ENCODE results near the gene YARS1.

The YARS1 gene

DNA sequence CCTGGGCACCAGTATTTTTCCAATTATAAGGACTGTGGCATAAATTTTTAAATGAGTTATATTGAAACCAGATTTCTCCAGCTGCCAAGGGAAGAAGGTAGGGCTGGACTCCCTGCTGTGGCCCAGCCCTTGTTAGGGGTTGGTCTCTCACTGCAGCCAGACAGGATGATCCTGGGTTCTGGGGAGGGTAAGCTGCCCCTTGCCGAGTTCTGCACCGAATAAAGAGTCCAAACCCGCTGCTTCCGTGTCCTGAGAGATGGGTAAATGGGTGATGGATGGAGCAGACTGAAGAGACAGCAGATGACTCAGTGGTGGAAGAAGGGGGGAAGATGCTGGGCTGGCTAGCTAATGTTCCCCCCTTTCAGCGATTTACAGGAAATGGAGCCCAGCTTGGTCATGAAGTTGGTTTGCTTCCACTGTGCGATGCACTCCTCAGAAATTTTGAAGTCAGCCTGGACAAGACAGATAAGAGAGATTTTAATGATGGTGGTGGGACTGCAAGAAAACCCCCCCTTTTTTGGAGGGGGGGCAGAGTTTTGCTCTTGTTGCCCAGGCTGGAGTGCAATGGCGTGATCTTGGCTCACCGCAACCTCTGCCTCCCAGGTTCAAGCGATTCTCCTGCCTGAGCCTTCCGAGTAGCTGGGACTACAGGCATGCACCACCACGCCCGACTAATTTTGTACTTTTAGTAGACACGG, 41.4 kb downstream of the YARS1 start:
- no peak for DNase-seq

DNA sequence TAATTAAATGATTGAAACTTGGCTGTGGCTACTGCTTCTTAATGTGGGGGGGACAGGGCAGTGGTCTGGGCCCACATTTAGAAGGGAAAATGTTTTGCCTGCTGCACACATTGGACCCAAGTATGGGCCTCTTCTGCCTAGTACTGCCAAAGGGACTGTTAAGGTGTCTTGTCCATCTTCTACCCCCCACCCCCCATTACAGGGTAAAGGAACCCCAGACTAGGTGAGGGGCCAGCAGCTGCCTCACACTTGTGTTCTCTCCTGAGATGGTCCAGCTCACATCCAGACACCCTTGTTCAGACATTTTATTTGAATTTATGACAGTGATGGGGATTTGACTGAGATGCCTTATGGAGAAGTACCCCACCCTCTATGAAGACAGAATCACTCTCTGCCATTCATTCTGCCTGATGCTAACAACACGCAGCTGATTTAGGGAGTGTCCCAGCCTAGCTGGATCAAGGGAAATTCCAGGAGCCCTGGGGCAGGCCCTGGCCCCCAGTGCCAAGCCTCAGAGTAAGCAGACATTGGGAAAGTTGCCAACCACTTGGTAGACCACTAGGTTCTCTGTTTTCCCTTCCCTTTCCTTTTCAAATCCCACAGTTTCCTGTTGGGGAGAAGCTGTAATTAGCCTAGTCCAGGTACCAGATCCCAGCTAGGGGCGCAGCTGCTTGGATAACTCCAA, 42.1 kb downstream of the YARS1 start:
- DNase-seq = peak; percentile 71

DNA sequence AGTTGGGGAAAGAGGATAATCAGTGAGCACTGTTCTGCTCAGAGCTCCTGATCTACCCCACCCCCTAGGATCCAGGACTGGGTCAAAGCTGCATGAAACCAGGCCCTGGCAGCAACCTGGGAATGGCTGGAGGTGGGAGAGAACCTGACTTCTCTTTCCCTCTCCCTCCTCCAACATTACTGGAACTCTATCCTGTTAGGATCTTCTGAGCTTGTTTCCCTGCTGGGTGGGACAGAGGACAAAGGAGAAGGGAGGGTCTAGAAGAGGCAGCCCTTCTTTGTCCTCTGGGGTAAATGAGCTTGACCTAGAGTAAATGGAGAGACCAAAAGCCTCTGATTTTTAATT, 42.7 kb downstream of the YARS1 start:
- no peak for DNase-seq

DNA sequence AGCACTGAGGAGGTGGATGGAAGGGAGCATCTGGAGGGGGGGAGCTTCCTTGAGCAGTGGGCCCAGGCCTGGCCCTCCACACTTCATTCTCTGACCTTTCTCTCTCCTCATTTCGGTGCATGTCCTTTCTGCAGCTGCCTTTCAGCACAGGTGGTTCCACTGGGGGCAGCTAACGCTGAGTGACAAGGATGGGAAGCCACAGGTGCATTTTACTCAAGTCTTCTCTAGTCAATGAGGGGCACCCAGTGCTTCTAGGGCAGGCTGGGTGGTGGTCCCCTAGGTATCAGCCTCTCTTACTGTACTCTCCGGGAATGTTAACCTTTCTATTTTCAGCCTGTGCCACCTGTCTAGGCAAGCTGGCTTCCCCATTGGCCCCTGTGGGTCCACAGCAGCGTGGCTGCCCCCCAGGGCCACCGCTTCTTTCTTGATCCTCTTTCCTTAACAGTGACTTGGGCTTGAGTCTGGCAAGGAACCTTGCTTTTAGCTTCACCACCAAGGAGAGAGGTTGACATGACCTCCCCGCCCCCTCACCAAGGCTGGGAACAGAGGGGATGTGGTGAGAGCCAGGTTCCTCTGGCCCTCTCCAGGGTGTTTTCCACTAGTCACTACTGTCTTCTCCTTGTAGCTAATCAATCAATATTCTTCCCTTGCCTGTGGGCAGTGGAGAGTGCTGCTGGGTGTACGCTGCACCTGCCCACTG, 43.2 kb downstream of the YARS1 start:
- no peak for DNase-seq

DNA sequence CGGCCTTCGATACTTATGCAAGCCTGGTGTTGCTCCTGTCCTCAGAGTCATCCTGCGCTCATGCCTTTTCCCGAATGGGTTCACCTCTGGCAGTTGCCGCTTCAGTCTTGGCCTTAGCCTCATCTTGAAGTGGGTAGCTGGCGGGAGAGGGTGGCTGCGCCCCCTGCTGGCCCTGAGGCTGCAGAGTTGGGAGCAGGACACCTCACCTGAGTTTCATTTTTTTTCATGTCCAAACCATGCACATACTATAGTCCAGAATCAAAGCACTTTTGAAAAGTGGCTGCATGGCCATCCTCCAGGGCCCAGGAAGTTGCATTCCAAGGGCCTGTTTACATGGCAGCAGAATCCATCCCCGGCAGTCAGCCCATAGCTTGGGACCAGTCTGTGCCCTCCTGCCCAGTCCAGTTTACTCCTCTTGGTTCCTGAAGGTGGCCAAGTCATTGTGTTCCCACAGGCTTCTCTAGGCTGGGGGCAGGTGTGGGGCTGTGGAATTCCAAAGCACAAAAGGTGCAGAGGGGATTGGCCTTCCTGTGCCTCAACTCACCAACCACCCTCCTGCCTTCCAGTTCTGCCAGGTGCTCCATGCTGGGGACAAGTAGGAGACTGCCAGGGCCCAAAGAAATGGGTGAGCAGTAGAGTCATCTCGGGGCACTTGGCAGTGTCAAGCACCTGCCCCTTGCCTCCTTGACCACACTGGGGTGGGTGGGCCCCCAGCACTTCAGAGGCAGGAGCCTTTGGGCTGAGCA, 44.0 kb downstream of the YARS1 start:
- DNase-seq = peak; percentile 85

DNA sequence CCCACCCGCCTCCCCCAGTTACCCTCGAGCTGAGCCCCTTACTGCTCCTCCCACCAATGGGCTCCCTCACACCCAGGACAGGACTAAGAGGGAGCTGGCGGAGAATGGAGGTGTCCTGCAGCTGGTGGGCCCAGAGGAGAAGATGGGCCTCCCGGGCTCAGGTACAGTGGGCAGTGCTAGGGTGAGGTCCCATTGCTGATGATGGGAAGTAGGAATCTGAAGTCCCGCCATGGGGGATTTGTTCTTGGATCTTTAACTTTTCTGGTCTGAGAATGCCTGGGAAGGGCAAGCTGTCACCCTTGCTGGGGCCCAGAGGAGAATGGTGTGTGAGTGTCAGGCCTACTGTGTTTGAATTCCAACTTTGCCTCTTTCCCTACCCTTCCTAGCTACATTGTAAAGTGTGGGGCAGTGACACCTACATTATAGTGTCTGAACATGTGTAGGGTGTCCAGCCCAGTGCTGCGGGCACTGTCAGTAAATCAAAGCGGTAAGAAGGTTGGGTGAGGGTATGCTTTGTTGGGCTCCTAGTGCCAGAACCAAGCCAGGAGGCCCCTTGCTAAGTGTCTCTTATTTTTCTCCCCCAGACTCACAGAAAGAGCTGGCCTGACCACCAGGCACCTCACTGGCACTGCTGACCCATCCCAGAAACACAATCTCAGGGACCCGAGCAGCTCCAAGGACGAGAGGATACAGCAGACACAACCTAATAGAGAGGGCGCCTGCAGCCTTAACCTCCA, 44.7 kb downstream of the YARS1 start:
- no peak for DNase-seq

DNA sequence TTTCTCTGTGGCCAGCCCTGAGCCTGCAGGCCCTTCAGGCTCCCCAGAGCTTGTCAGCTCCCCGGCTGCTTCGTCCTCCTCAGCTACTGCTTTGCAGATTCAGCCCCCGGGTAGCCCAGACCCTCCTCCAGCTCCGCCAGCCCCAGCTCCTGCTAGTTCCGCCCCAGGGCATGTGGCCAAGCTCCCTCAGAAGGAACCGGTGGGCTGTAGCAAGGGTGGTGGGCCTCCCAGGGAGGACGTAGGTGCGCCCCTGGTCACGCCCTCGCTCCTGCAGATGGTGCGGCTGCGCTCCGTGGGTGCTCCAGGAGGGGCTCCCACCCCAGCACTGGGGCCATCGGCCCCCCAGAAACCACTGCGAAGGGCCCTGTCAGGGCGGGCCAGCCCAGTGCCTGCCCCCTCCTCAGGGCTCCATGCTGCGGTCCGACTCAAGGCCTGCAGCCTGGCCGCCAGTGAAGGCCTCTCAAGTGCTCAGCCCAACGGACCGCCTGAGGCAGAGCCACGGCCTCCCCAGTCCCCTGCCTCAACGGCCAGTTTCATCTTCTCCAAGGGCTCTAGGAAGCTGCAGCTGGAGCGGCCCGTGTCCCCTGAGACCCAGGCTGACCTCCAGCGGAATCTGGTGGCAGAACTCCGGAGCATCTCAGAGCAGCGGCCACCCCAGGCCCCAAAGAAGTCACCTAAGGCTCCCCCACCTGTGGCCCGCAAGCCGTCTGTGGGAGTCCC, 45.4 kb downstream of the YARS1 start:
- no peak for DNase-seq

DNA sequence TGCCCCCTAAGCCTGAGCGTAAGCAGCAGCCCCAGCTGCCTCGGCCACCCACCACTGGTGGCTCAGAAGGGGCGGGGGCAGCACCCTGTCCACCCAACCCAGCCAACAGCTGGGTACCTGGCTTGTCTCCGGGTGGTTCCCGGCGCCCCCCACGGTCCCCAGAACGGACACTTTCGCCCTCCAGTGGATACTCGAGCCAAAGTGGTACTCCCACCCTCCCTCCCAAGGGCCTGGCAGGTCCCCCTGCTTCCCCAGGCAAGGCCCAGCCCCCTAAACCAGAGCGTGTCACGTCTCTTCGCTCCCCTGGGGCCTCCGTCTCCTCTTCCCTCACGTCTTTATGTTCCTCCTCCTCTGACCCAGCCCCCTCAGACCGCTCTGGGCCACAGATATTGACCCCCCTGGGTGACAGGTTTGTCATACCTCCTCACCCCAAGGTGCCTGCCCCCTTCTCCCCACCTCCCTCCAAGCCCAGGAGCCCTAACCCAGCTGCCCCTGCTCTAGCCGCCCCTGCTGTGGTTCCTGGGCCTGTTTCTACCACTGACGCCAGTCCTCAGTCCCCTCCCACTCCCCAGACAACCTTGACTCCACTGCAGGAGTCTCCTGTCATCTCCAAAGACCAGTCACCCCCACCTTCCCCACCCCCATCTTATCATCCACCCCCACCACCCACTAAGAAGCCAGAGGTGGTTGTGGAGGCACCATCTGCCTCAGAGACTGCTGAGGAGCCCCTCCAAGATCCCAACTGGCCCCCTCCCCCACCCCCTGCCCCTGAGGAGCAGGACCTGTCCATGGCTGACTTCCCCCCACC, 46.2 kb downstream of the YARS1 start:
- no peak for DNase-seq

DNA sequence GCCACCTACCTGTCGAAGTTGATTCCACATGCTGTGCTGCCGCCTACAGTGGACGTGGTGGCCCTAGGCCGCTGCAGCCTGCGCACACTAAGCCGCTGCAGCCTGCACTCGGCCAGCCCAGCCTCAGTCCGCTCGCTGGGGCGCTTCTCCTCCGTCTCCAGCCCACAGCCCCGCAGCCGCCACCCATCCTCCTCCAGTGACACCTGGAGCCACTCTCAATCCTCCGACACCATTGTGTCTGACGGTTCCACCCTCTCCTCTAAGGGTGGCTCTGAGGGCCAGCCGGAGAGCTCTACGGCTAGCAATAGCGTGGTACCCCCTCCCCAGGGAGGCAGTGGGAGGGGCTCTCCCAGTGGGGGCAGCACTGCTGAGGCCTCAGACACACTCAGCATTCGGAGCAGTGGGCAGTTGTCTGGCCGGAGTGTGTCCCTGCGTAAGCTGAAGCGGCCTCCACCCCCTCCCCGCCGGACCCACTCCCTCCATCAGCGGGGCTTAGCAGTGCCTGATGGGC, 46.9 kb downstream of the YARS1 start:
- DNase-seq = no peak

DNA sequence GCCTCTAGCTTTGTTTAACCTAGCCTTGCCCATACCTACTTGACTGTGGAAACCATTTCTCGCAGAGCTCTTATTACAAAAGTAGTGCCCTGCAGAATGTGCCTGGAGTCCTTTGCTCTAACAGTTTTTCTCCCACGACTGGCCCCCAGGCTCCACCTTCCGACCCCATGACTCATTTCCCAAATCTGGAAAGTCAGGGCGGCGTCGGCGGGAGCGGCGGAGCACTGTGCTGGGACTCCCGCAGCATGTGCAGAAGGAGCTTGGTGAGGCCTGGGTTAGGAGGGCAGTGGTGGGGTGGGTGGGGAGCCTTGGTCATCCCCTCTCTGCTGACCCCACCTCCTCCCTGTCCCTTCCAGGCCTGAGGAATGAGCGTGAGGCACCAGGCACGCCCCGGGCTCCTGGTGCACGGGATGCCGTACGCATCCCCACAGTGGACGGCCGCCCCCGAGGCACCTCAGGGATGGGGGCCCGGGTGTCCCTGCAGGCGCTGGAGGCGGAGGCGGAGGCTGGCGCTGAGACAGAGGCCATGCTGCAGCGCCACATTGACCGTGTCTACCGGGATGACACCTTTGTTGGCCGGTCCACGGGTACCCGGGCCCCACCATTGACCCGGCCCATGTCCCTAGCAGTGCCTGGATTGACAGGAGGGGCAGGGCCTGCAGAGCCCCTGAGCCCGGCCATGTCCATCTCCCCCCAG, 47.5 kb downstream of the YARS1 start:
- no peak for DNase-seq

DNA sequence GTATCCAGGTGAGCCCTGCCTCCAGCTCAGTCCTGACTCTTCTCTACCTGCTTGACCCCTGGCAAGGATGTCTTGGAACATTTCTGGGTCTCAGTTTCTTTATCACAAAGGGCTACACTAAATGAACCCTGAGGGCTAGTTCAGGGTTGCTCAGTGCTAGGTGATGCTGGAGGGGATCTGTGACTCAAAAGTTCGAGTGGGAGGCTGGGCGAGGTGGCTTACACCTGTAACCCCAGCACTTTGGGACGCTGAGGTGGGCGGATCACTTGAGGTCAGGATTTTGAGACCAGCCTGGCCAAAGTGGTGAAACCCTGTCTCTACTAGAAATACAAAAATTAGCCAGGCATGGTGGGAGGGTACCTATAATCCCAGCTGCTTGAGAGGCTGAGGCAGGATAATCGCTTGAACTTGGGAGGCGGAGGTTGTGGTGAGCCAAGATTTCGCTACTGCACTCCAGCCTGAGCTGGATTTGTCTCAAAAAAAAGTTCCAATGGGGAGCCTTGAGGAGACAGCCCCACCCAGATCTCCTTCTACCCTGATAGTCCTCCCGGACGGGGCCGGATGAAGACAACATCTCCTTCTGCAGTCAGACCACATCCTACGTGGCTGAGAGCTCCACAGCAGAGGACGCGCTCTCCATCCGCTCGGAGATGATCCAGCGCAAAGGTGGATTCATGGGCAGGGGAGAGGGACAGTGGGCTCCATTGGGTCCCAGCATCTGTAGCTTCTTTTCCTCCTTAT, 48.9 kb downstream of the YARS1 start:
- no peak for DNase-seq

DNA sequence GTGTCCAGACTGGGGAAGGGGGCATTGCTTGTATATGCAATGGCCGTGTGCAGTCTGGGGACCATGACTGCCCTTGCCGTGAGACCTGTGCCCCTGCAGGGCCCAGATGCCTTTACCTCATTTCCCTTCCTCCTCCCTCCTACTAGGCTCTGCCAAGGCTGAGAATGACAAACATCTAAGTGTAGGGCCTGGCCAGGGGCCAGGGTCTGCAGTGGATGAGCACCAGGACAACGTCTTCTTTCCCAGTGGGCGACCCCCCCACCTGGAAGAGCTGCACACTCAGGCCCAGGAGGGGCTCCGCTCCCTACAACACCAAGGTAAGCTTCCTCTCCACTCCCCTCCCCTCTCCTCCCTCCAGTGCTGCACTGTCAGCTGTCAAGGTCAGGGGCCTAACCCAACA, 49.5 kb downstream of the YARS1 start:
- DNase-seq = no peak

DNA sequence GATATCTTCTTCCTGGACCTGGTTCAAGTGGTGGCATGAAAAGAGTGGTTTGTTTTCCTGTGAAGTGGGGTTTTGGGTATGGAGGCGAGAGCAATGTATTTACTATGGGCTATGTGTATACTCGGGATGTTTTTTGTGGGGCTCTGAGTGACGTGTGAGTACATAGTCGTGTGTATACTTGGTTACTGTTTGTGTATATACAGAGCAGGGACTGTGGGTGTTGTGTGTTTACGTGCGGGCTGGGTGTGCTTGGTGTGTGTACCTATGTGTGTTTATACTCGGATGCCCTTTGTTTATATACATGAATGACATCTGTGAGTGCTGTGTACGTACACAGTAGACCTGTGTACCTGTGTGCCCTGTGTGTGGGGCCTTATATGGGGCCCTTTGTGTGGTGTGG, 50.0 kb downstream of the YARS1 start:
- DNase-seq = no peak

DNA sequence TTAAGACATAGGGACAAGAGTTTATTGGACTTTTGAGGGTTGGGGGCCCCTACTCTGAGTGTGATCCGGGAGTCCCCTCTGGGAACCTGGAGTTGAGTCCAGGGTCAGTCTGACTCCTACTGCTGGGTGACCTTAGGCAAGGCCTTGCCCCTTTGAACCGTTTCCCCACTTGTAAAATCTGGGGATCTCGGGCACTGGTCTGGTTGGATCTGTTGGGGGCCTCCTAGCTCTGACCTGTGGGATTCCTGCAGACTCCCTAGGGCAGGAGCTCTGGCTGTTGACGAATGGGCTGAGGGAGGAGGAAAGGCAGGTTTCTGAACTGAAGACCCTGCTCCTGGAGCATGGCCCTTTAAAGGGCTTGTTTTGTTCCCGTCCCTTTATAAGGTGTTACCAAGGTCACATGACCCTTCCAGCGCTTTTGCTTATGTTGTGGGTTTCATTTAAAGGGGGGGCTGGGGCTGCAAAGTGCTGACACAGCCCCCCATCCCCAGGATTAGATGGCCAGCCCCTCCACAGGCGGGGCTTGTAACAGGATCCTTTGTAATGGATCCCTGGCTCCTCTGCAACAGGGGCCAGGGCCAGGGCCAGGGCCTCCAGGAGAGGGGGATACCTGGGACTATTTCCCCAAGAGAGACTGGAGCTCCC, 50.7 kb downstream of the YARS1 start:
- no peak for DNase-seq

DNA sequence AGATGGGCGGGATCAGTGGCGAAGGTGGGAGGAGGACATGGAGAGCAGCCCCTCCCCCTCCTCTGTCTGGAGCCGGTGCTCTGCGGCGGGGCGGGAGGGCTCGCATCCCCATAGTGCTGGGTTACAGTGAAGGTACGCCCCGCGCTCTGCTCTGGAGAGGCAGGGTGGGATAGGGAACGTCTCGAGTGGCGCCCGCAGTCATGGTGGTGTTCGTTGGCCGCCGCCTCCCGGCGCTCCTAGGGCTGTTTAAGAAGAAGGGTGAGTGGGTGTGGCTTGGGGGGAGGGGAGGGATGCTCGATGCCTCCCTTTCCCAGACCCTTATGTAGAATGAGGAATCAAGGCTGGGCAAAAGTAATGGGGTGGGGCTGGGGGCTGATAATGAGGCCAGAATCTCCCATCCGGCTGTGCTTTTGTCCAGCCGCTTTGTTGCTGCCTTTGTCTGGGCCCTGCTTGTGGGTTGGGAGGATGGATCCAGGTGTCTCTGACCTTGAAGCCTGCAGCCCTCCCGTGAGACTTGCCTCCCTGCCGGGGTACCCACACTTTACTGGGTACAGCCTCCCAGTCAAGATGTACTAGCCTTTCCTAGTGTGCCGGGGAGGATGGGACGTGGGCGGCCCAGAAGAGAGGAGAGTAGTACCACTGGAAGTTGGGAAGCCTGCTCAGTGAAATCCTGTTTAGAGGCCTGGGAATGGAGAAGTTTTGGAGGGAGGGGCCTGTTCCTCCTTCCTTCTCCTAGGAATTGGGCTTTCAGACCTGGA, 51.4 kb downstream of the YARS1 start:
- no peak for DNase-seq

DNA sequence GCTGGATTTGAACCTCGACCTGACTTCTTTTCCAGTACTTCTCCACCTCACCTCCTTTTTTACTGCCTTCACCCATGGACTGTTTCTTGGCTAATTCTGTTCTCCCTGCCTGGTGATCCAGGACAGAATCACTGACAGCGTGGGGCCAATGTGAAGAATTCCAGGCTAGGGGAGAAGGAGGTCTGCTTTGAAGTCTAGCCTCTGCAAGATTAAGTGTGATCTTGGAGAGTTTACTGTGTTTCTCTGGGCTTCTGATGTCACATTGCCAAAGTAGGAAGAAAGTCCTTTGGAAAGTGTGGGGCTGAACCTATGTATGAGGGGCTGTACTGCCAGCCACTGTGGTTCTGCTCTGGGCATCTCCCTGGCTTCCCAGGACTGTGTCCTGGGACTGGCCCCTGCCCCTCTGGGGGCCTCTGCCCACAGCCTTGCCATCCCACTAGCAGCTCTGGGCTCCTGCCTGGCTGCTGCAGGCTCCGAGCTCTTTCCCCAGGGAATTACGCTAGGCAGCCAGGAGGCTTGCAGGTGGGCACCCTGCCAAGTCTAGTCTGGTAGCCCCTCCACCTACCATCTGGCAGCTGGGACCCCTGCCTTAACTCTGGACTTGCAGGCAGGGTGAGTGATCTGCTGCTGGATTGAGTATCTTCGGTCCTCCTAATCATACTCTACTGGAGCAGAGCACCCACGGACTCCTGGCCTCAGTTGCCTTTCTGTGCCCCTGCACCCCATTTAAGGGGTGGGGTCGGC, 52.2 kb downstream of the YARS1 start:
- DNase-seq = no peak

DNA sequence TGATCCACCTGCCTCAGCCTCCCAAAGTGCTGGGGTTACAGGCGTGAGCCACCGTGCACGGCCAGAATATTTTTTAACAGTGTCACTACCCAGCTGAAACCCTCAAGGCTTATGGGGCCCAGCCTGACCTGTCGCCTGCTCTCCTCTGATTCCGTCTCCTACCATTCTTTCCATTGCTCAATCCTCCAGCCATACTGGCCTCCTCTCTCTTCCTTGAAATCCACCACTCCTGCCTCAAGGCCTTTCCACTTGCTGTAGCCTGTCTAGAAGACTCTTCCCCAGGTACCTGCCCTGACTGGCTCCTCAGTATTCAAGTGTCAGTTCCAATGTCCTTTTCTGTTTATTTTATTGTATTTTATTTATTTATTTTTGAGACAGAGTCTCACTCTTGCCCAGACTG, 53.9 kb downstream of the YARS1 start:
- no peak for DNase-seq

DNA sequence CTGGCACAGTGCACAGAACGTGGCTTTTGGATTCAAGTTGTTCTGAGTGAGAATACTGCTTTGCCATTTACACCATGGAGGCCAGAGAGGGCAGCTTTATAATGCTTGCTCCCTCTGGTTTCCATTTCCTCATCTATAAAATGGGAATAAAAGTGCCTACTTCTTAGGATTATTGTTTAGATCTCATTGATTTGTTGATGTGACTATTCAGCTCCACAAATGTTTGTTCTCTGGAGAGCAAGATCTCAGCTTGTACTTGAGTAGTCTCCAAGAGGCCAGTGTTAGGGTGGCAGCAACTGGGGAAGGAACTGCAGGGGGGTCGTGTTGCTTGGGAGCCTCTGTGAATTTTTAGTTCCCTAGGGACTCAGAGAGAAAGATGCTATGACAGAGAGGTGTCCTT, 55.2 kb downstream of the YARS1 start:
- no peak for DNase-seq
